Neural cell (in vitro differentiated cells): ENCODE data around the gene GEMIN2. TPM values are rescaled to one million over a fixed set of nuclear protein-coding genes. Genes with fewer than 3 reads are reported as not detected.

Source experiments
- H2AFZ ChIP-seq: fragments of 200-600, 300-800 bp; sonication (generic), shearing (Covaris generic); 2 replicates; pipeline ENCODE4 v1.6.0; 2014; ENCODE audit warnings: low read depth, mild to moderate bottlenecking, antibody characterized with exemption, low read length, moderate library complexity
- H3F3A ChIP-seq: fragments of 200-600 bp; shearing (Covaris generic); 2 replicates; pipeline ENCODE4 v1.6.1; 2016; ENCODE audit warnings: mild to moderate bottlenecking, moderate library complexity, mixed read lengths, antibody characterized with exemption, low read length; ENCODE audit not compliant: insufficient read depth, poor library complexity, severe bottlenecking
- H3K27ac ChIP-seq: fragments of 200-600, 300-800 bp; sonication (generic), shearing (Covaris generic); 2 replicates; pipeline ENCODE4 v1.5.1; 2014; ENCODE audit warnings: mild to moderate bottlenecking, low read length, moderate library complexity
- H3K27me3 ChIP-seq: fragments of 300-800, 200-600 bp; sonication (generic), shearing (Covaris generic); 2 replicates; pipeline ENCODE4 v1.6.0; 2014; ENCODE audit warnings: mild to moderate bottlenecking, low read depth, low read length, moderate library complexity; ENCODE audit not compliant: insufficient read depth
- H3K36me3 ChIP-seq: fragments of 300-800, 200-600 bp; sonication (generic), shearing (Covaris generic); 2 replicates; pipeline ENCODE4 v1.5.1; 2014; ENCODE audit warnings: mild to moderate bottlenecking, antibody characterized with exemption, low read length, moderate library complexity; ENCODE audit not compliant: insufficient read depth
- H3K4me2 ChIP-seq: fragments of 300-800, 200-600 bp; sonication (generic), shearing (Covaris generic); 2 replicates; pipeline ENCODE4 v1.6.0; 2014; ENCODE audit warnings: mild to moderate bottlenecking, low read length
- H3K4me3 ChIP-seq: fragments of 300-800, 200-600 bp; sonication (generic), shearing (Covaris generic); 2 replicates; pipeline ENCODE4 v1.5.1; 2014; ENCODE audit warnings: mild to moderate bottlenecking, low read length, moderate library complexity
- H3K79me2 ChIP-seq: fragments of 200-600 bp; shearing (Covaris generic); replicated peaks from 2 replicates; pipeline ENCODE4 v1.6.0; 2014; ENCODE audit warnings: mild to moderate bottlenecking, low read length, moderate library complexity; ENCODE audit not compliant: insufficient read depth
- H3K9ac ChIP-seq: fragments of 300-800, 200-600 bp; sonication (generic), shearing (Covaris generic); 2 replicates; pipeline ENCODE4 v1.6.1; 2016; ENCODE audit warnings: mild to moderate bottlenecking, low read length, mixed read lengths
- H3K9me2 ChIP-seq: fragments of 200-600 bp; shearing (Covaris generic); 2 replicates; pipeline ENCODE4 v1.6.1; 2016; ENCODE audit warnings: mild to moderate bottlenecking, low read length, mixed read lengths; ENCODE audit not compliant: insufficient read depth
- H3K9me3 ChIP-seq: fragments of 200-600, 300-800 bp; sonication (generic), shearing (Covaris generic); 2 replicates; pipeline ENCODE4 v1.6.1; 2016; ENCODE audit warnings: mild to moderate bottlenecking, mixed run types, low read length, moderate library complexity, mixed read lengths
- H4K20me1 ChIP-seq: fragments of 200-600 bp; shearing (Covaris generic); 2 replicates; pipeline ENCODE4 v1.6.1; 2016; ENCODE audit warnings: mild to moderate bottlenecking, mixed run types; ENCODE audit not compliant: insufficient read depth
- EP300 ChIP-seq: fragments of 450-650 bp; conservative IDR thresholded peaks from 2 replicates; pipeline ENCODE4 v1.6.1; 2014; ENCODE audit warnings: antibody characterized with exemption, mild to moderate bottlenecking, moderate library complexity; ENCODE audit not compliant: poor library complexity, severe bottlenecking
- EZH2 ChIP-seq: fragments of 200-600, 300-800 bp; shearing (Covaris generic), sonication (generic); IDR thresholded peaks from 2 replicates; pipeline ENCODE4 v1.6.1; 2014; ENCODE audit warnings: antibody characterized with exemption, low read length, borderline replicate concordance, mild to moderate bottlenecking; ENCODE audit not compliant: insufficient read depth, poor library complexity, severe bottlenecking
- MXI1 ChIP-seq: fragments of 450-650 bp; conservative IDR thresholded peaks from 2 replicates; pipeline ENCODE4 v1.6.1; 2014; ENCODE audit warnings: antibody characterized with exemption, mild to moderate bottlenecking; ENCODE audit not compliant: poor library complexity, severe bottlenecking
- POLR2AphosphoS5 ChIP-seq: IDR thresholded peaks from 2 replicates; pipeline ENCODE4 v1.6.1; 2012
- RAD21 ChIP-seq: fragments of 450-650 bp; conservative IDR thresholded peaks from 2 replicates; pipeline ENCODE4 v1.6.1; 2014; ENCODE audit warnings: antibody characterized with exemption, mild to moderate bottlenecking, moderate library complexity
- SMC3 ChIP-seq: fragments of 450-650 bp; conservative IDR thresholded peaks from 2 replicates; pipeline ENCODE4 v1.6.1; 2014; ENCODE audit warnings: antibody characterized with exemption, mild to moderate bottlenecking, moderate library complexity; ENCODE audit not compliant: poor library complexity
- TAF1 ChIP-seq: IDR thresholded peaks from 2 replicates; pipeline ENCODE4 v1.6.1; 2012; ENCODE audit warnings: low read depth
- polyA plus RNA-seq: library from polyadenylated mRNA; depleted of rRNA; stranded (reverse); fragments of >200 nt; gene quantifications from 2 replicates; pipeline ENCODE4 v1.2.3, GENCODE V29; 2014
- TF ChIP-seq, protein P1 (sequence below): IDR thresholded peaks from 2 replicates; pipeline ENCODE4 v1.6.1; 2012; ENCODE audit warnings: borderline replicate concordance
- TF ChIP-seq, protein P2 (sequence below): fragments of 450-650 bp; IDR thresholded peaks from 2 replicates; pipeline ENCODE4 v1.5.1; 2014; ENCODE audit warnings: antibody characterized with exemption, mild to moderate bottlenecking, moderate library complexity; ENCODE audit not compliant: poor library complexity, severe bottlenecking

The GEMIN2 gene
- polyA plus RNA-seq, 1 donor from 2014 or later: 88.2 TPM

DNA sequence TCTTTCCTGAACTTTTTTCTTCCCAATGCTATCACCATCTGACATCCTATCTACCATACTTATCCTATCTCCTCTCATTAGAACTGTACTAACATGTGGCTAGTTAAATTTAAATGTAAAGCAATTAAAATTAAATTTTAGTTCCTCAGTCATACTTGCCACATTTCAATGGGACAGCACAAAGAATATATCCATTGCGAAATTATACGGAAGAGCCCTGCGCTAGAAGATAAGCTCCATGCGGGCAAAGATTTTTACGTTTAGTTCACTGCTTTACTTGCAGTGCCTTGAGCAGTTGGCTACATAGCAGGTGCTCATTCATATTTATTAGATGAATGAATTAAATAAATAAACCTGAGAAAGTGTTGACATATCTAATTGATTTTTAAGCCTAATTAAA is 44.2 kb upstream of the GEMIN2 start:
- Histone ChIP-seq H4K20me1 (no peaks in the 10 kb centered on the region), H3K9me3 (no peaks in the 10 kb centered on the region), H3K79me2 (no peaks in the 10 kb centered on the region), H3K36me3 (no peaks in the 10 kb centered on the region), H3K27me3 (no peaks in the 10 kb centered on the region), H3K4me3 (no peak overlapping the region), H3K27ac (no peak overlapping the region), H3K9me2 (no peaks in the 10 kb centered on the region), H3K4me2 (no peak overlapping the region), H3F3A (no peaks in the 10 kb centered on the region), H2AFZ (no peak overlapping the region), H3K9ac (no peak overlapping the region)
- TF ChIP-seq, protein P1, sequence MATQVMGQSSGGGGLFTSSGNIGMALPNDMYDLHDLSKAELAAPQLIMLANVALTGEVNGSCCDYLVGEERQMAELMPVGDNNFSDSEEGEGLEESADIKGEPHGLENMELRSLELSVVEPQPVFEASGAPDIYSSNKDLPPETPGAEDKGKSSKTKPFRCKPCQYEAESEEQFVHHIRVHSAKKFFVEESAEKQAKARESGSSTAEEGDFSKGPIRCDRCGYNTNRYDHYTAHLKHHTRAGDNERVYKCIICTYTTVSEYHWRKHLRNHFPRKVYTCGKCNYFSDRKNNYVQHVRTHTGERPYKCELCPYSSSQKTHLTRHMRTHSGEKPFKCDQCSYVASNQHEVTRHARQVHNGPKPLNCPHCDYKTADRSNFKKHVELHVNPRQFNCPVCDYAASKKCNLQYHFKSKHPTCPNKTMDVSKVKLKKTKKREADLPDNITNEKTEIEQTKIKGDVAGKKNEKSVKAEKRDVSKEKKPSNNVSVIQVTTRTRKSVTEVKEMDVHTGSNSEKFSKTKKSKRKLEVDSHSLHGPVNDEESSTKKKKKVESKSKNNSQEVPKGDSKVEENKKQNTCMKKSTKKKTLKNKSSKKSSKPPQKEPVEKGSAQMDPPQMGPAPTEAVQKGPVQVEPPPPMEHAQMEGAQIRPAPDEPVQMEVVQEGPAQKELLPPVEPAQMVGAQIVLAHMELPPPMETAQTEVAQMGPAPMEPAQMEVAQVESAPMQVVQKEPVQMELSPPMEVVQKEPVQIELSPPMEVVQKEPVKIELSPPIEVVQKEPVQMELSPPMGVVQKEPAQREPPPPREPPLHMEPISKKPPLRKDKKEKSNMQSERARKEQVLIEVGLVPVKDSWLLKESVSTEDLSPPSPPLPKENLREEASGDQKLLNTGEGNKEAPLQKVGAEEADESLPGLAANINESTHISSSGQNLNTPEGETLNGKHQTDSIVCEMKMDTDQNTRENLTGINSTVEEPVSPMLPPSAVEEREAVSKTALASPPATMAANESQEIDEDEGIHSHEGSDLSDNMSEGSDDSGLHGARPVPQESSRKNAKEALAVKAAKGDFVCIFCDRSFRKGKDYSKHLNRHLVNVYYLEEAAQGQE: no peak
- TF ChIP-seq EZH2: no peak
- TF ChIP-seq, protein P2, sequence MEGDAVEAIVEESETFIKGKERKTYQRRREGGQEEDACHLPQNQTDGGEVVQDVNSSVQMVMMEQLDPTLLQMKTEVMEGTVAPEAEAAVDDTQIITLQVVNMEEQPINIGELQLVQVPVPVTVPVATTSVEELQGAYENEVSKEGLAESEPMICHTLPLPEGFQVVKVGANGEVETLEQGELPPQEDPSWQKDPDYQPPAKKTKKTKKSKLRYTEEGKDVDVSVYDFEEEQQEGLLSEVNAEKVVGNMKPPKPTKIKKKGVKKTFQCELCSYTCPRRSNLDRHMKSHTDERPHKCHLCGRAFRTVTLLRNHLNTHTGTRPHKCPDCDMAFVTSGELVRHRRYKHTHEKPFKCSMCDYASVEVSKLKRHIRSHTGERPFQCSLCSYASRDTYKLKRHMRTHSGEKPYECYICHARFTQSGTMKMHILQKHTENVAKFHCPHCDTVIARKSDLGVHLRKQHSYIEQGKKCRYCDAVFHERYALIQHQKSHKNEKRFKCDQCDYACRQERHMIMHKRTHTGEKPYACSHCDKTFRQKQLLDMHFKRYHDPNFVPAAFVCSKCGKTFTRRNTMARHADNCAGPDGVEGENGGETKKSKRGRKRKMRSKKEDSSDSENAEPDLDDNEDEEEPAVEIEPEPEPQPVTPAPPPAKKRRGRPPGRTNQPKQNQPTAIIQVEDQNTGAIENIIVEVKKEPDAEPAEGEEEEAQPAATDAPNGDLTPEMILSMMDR: no peak
- TF ChIP-seq TAF1: no peak
- TF ChIP-seq SMC3: no peak
- no peak for TF ChIP-seq MXI1
- no peak for TF ChIP-seq RAD21
- no peak for TF ChIP-seq EP300
- TF ChIP-seq POLR2AphosphoS5: no peak

DNA sequence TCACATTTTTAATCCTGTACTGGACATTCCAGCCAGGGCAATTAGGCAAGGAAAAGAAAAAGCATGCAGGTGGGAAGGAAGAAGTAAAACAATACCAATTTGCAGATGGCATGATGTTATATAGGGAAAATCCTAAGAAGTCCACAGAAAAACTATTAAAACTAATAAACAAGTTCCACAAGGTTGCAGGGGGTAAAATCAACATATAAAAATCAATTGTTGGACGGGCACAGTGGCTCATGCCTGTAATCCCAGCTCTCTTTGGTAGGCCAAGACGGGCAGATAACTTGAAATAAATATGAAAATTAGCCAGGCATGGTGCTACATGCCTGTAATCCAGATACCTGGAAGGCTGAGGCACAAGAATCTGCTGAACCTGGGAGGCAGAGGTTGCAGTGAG is 43.0 kb upstream of the GEMIN2 start:
- Histone ChIP-seq H3K4me3 (no peak overlapping the region), H3K4me2 (no peak overlapping the region), H2AFZ (no peak overlapping the region), H4K20me1 (no peaks in the 10 kb centered on the region), H3K9ac (no peak overlapping the region), H3K9me2 (no peaks in the 10 kb centered on the region), H3K79me2 (no peaks in the 10 kb centered on the region), H3K9me3 (no peaks in the 10 kb centered on the region), H3K27me3 (no peaks in the 10 kb centered on the region), H3K36me3 (peaks cover 5% of the 10 kb centered on the region), H3K27ac (no peak overlapping the region), H3F3A (no peaks in the 10 kb centered on the region)
- TF ChIP-seq MXI1 (no peak), POLR2AphosphoS5 (no peak), TAF1 (no peak), SMC3 (no peak), RAD21 (no peak), EP300 (no peak)
- TF ChIP-seq, protein P1: no peak
- TF ChIP-seq, protein P2: no peak
